22Rv1 (cell line): ENCODE measurements around the gene DNAJB7.

Experiments
- ZFX ChIP-seq: fragments of 450-650 bp; IDR thresholded peaks from 2 replicates; pipeline ENCODE4 v1.6.1; 2017; ENCODE audit warnings: antibody characterized with exemption, borderline replicate concordance
- TF ChIP-seq, protein P1 (sequence below): fragments of 450-650 bp; IDR thresholded peaks from 2 replicates; pipeline ENCODE4 v1.5.1; 2017; ENCODE audit warnings: mild to moderate bottlenecking

DNA sequence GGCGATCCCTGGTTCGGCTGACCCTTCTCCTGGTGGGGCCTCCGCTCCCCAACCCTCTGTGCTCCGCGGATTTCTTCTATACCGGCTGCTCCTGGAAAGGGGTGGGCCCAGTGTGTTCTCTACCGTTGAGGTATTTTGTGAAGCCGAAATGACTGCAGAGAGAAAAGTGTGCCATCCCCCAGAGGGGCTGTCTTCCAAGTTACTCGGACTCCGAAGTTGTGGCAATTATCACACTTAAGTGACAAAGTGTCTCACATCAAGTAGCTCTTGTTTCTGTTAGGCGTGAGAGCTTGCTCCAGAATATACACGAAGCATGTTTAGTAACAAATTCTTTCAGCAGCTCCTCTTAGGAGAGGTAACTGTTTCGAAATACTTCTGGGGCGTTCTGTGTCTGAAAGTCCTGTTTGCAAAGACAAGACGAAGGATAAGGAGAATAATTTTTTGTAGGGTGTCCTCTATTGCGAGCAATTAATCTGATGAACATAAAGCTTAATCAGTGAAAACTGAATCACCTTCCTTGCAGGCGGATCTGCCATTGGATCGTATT is 4.5 kb downstream of the DNAJB7 start:
- no peak for TF ChIP-seq ZFX
- TF ChIP-seq, protein P1, sequence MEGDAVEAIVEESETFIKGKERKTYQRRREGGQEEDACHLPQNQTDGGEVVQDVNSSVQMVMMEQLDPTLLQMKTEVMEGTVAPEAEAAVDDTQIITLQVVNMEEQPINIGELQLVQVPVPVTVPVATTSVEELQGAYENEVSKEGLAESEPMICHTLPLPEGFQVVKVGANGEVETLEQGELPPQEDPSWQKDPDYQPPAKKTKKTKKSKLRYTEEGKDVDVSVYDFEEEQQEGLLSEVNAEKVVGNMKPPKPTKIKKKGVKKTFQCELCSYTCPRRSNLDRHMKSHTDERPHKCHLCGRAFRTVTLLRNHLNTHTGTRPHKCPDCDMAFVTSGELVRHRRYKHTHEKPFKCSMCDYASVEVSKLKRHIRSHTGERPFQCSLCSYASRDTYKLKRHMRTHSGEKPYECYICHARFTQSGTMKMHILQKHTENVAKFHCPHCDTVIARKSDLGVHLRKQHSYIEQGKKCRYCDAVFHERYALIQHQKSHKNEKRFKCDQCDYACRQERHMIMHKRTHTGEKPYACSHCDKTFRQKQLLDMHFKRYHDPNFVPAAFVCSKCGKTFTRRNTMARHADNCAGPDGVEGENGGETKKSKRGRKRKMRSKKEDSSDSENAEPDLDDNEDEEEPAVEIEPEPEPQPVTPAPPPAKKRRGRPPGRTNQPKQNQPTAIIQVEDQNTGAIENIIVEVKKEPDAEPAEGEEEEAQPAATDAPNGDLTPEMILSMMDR = no peak
